KMS-11 (cell line): ENCODE results near the gene HERPUD2.

Experiments used
- H2AFZ ChIP-seq: fragments of 200-600 bp; sonication (generic); 2 replicates; pipeline ENCODE4 v1.6.1; 2016; ENCODE audit warnings: antibody characterized with exemption, mixed run types, low read depth
- H3K27ac ChIP-seq: fragments of 200-600 bp; sonication (generic); 2 replicates; pipeline ENCODE4 v1.6.1; 2016; ENCODE audit warnings: mild to moderate bottlenecking, mixed run types
- H3K27me3 ChIP-seq: fragments of 200-600 bp; sonication (generic); 2 replicates; pipeline ENCODE4 v1.6.1; 2017; ENCODE audit warnings: mild to moderate bottlenecking, low read depth, mixed run types, moderate library complexity; ENCODE audit not compliant: insufficient read depth
- H3K36me3 ChIP-seq: fragments of 200-600 bp; sonication (generic); 2 replicates; pipeline ENCODE4 v1.6.1; 2017; ENCODE audit warnings: mild to moderate bottlenecking, mixed run types; ENCODE audit not compliant: insufficient read depth
- H3K4me1 ChIP-seq: fragments of 200-600 bp; sonication (generic); 2 replicates; pipeline ENCODE4 v1.6.1; 2016; ENCODE audit warnings: mild to moderate bottlenecking, low read depth, mixed run types; ENCODE audit not compliant: poor library complexity, severe bottlenecking
- H3K4me2 ChIP-seq: fragments of 200-600 bp; sonication (generic); 2 replicates; pipeline ENCODE4 v1.7.0; 2016; ENCODE audit warnings: mild to moderate bottlenecking, mixed run types
- H3K4me3 ChIP-seq: fragments of 200-600 bp; sonication (generic); IDR thresholded peaks from 2 replicates; pipeline ENCODE4 v1.6.1; 2017; ENCODE audit warnings: low read depth, low read length, mixed read lengths; ENCODE audit not compliant: insufficient read depth
- H3K79me2 ChIP-seq: fragments of 200-600 bp; sonication (generic); 2 replicates; pipeline ENCODE4 v1.6.1; 2016; ENCODE audit warnings: low read depth, mixed run types; ENCODE audit not compliant: insufficient read depth
- H3K9ac ChIP-seq: fragments of 200-600 bp; sonication (generic); 2 replicates; pipeline ENCODE4 v1.6.1; 2016; ENCODE audit warnings: mild to moderate bottlenecking, mixed run types
- H4K20me1 ChIP-seq: fragments of 200-600 bp; sonication (generic); 2 replicates; pipeline ENCODE4 v1.6.1; 2016; ENCODE audit warnings: mild to moderate bottlenecking, mixed run types; ENCODE audit not compliant: insufficient read depth
- CTCF ChIP-seq: fragments of 200-600 bp; sonication (generic); conservative IDR thresholded peaks from 2 replicates; pipeline ENCODE4 v1.6.1; 2017; ENCODE audit warnings: low read depth, mild to moderate bottlenecking, antibody characterized with exemption, low read length, moderate library complexity, mixed read lengths

The HERPUD2 gene

GRCh38 chr7:35649711-35650110, 45.2 kb downstream of the HERPUD2 start:
- no peak overlapping the region for H3K9ac ChIP-seq

DNA sequence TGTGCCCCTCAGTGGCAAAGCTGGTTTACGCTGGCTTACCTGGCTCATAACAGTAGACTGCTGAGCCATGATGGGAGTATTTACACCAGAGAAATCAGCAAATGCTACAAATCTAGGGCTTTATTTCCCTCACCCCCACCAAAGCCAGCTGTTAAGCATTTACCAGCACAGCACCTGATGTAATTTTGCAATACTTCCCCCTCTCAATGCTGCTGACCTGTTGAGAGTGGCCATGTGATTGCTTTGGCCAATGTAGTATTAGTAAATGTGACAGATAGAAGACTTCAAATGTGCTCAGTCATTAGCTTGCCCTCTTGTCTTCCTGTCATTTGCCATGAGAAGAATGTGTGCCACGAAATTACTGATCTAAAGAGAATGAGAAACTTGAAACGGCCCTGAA, 46.6 kb downstream of the HERPUD2 start:
- peak overlapping the region; percentile 70; the same call in 1 of the 2 replicates for H3K4me2 ChIP-seq
- no peaks in the 10 kb centered on the region for H3K36me3 ChIP-seq
- TF ChIP-seq CTCF, result no peak
- 0 out of 2 replicates have a peak, but pooled peaks cover 8% of the 10 kb centered on the region for H3K79me2 ChIP-seq
- peaks cover 51% of the 10 kb centered on the region for H3K4me1 ChIP-seq
- H3K27me3 ChIP-seq, result no peaks in the 10 kb centered on the region
- no peaks in the 10 kb centered on the region for H4K20me1 ChIP-seq
- no peak overlapping the region for H3K4me3 ChIP-seq
- H3K27ac ChIP-seq, result peak overlapping the region; percentile 34; the same call in 1 of the 2 replicates
- no peak overlapping the region for H2AFZ ChIP-seq
- no peak overlapping the region for H3K9ac ChIP-seq

More at GRCh38 chr7:35649711-35650110, 45.2 kb downstream of the HERPUD2 start:
- H3K4me3 ChIP-seq, result no peak overlapping the region
- H3K4me1 ChIP-seq, result peaks cover 40% of the 10 kb centered on the region
- H3K27me3 ChIP-seq, result no peaks in the 10 kb centered on the region
- H3K79me2 ChIP-seq, result 0 out of 2 replicates have a peak, but pooled peaks cover 8% of the 10 kb centered on the region
- H3K4me2 ChIP-seq, result no peak overlapping the region
- H2AFZ ChIP-seq, result no peak overlapping the region
- H3K27ac ChIP-seq, result no peak overlapping the region
- no peaks in the 10 kb centered on the region for H4K20me1 ChIP-seq
- no peaks in the 10 kb centered on the region for H3K36me3 ChIP-seq
- TF ChIP-seq CTCF, result no peak

GRCh38 chr7:35647171-35647574, 47.8 kb downstream of the HERPUD2 start:
- Histone ChIP-seq H3K79me2 (0 out of 2 replicates have a peak, but pooled peaks cover 8% of the 10 kb centered on the region), H3K4me2 (peak overlapping the region; percentile 70), H3K4me3 (no peak overlapping the region), H2AFZ (peak overlapping the region; percentile 15; the same call in 1 of the 2 replicates), H3K36me3 (no peaks in the 10 kb centered on the region), H3K9ac (no peak overlapping the region; the same call in 1 of the 2 replicates), H3K27me3 (no peaks in the 10 kb centered on the region), H3K4me1 (peaks cover 51% of the 10 kb centered on the region), H4K20me1 (no peaks in the 10 kb centered on the region), H3K27ac (peak overlapping the region; percentile 34)
- no peak for TF ChIP-seq CTCF

GRCh38 chr7:35646289-35647023, 48.5 kb downstream of the HERPUD2 start:
- no peaks in the 10 kb centered on the region for H4K20me1 ChIP-seq

More at GRCh38 chr7:35646289-35647023, 48.5 kb downstream of the HERPUD2 start:
- Histone ChIP-seq H3K79me2 (0 out of 2 replicates have a peak, but pooled peaks cover 8% of the 10 kb centered on the region), H2AFZ (peak overlapping the region; percentile 7; the same call in 1 of the 2 replicates), H3K4me1 (peaks cover 51% of the 10 kb centered on the region), H3K36me3 (no peaks in the 10 kb centered on the region), H3K4me2 (peak overlapping the region; percentile 70), H3K9ac (peak overlapping the region; percentile 38), H3K4me3 (no peak overlapping the region), H3K27me3 (no peaks in the 10 kb centered on the region), H3K27ac (peak overlapping the region; percentile 34)
- TF ChIP-seq CTCF, result no peak
